Putamen (tissue), 1 donor: ENCODE data around the gene PRKAG2.
"Not testable (repeated sequence)": the region's sequence is repeated elsewhere in the genome, so short reads cannot be mapped to it uniquely, and the experiment has no call there.

Experiments
- DNase-seq: peaks from one replicate; pipeline ENCODE4 v3.0.0-alpha.2; 2016; ENCODE audit warnings: low spot score

The PRKAG2 gene

GRCh38 chr7:151764056-151764920 is 112.6 kb downstream of the PRKAG2 start:
- DNase-seq: no peak

GRCh38 chr7:151763420-151763984 is 113.4 kb downstream of the PRKAG2 start:
- no peak for DNase-seq

DNA sequence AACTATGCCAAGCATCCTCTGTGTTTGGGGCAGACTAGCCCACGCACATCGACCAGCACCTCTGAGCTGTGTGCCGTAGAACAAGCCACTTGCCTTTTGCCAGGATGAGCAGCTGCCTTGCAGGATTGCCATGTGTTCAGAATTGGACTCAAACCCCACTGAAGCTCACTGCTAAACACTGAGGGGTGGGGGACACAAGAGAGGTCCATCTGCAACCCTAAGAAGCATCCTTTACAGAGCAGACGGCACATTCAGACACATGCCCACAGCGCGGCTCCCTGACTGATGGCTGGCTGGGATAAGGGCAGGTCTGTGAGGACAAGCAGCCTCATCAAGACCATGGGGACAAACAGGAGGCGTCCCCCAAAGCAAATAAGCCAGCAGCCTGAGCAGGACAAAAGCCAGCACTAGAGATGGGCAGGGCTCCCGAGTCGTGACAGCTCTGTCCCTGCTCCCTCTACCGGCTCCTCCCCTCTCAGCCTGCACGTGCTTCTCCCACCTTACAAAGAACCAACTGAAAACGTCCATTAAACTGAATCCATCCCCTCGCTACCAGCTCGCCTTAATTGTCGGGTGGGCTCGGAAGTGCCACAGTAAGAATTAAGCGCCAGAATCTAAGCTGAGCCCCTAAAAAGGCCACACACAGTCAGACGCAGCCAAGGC is 114.2 kb downstream of the PRKAG2 start:
- DNase-seq: no peak

- DNase-seq: no peak
These were observed 115.0 kb downstream of the PRKAG2 start for GRCh38 chr7:151761957-151762356.

GRCh38 chr7:151761231-151761630 is 115.7 kb downstream of the PRKAG2 start:
- DNase-seq: no peak

- DNase-seq: peak; percentile 39
These were observed 117.3 kb downstream of the PRKAG2 start for GRCh38 chr7:151759591-151760042.

GRCh38 chr7:151758622-151759540 is 118.0 kb downstream of the PRKAG2 start:
- DNase-seq: no peak

- DNase-seq: no peak
These were observed 119.6 kb downstream of the PRKAG2 start for GRCh38 chr7:151757274-151757673.

GRCh38 chr7:151756866-151757265 is 120.0 kb downstream of the PRKAG2 start:
- no peak for DNase-seq

DNA sequence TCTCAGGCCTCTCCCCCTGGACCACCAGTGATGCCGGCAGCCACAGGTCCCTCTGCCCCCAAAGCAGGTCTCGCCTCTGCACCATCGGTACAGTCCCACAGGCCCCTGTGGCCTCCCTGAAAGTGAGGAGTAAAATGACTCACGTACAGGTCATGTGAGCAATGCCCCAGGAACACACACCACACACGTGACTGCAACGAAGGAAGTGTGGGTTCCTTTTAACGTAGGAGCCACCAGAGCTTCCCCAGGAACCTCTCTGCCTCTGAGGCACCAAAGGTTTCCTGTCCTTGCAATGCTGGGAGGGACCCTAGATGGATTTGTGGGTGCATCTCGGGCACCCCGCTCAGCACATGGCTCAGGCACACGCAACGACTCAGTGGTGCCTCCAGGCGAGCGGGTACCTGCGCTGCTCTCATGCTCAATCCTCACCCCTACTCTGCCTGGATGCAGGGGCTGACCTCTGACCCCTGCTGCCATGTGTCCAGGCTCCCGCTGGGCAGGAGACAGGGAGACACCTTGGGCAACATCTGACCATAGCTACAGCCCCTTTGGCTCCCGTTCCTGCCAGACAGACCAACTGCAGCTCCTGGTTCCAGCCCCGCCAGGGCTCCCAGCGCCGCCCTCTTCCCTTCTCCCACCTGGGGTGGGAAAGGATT is 120.7 kb downstream of the PRKAG2 start:
- no peak for DNase-seq

DNA sequence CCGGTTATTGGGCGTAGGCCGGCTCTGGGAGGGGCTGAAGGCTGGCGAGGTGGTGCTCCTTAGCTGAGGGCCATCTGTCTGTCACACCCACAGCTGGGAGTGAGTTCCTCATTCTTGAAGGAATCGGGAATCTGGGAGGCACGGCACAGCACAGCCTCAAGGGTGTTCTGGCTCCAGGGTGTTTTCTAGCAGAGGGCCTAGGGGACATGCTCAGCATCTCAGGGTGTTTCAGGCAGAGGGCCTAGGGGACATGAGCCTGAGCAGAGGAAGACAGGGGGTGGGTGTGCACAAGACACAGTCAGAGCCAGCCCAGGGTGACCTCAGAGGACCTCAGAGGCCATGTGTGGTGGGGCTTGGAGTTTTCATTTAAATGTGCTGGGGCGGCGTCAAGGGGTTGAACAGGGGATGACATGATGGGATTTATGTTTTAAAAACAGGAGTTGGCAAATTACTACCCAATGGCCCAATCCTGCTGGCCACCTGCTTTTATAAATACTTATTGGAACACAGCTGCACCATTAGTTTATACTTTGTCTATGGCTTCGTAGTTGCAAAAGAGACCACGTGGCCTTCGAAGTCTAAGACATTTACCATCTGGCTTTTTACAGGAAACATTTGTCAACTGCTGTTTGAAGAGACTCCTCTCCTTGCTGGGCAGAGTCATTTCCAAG is 121.6 kb downstream of the PRKAG2 start:
- no peak for DNase-seq

- no peak for DNase-seq
These were observed 122.2 kb downstream of the PRKAG2 start for GRCh38 chr7:151754688-151755130.

DNA sequence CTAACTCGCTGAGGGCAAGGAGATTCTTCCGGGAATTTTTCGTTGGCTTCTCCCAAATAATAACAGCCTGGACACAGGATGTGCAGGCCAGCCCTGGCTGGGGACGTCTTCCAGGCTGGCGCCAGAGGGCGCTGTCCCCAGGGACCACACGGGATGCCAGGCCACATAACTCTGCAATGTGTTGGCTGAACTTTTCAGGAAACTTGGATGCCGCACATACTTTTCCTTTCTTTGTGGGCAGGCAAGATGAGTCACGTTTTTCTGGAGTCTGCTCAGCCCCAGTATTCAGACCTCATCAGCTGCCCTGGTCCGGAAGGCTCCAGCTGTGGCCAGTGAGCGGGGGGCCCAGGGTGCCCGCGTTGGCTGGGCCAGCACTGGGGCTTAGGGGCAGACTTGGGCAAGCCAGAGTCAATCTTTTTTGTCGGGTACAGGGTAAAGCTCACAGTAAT is 122.7 kb downstream of the PRKAG2 start:
- no peak for DNase-seq

- DNase-seq: no peak
These were observed 123.9 kb downstream of the PRKAG2 start for GRCh38 chr7:151752816-151753595.

GRCh38 chr7:151752037-151752436 is 124.9 kb downstream of the PRKAG2 start:
- DNase-seq: no peak

DNA sequence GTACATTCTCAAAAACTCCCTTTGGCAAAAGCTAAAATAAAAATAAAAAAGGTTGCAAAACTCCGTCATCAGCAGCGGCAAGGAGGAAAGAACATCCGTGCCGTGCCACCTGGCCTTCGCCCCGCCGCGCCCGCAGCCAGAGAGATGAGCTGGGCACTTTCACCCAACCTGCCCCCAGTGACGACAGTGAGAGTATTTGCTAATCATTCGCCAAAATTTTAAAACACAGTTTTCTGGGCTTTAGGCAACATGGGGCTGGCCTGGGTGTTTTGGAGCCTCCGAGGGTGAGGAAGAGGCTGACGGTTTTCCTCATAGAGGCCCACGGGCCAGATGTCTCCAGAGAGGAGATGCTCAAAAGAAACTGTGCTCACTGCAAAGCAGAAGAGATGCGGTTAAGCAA is 128.2 kb downstream of the PRKAG2 start:
- DNase-seq: no peak

GRCh38 chr7:151748021-151748420 is 128.9 kb downstream of the PRKAG2 start:
- not testable (repeated sequence) for DNase-seq

- DNase-seq: no peak
These were observed 131.2 kb downstream of the PRKAG2 start for GRCh38 chr7:151745706-151746105.
